Measurements from ENCODE around the gene DIS3L2.
"Not testable (repeated sequence)": the region's sequence is repeated elsewhere in the genome, so short reads cannot be mapped to it uniquely, and the experiment has no call there.

The DIS3L2 gene

GRCh38 chr2:232372231-232373208 is 411.0 kb downstream of the DIS3L2 start:
- no peak for DNase-seq (ENCODE audit: low read depth)

- no peak for DNase-seq (ENCODE audit: low read depth)
These were observed 412.8 kb downstream of the DIS3L2 start for GRCh38 chr2:232374356-232374755.

- DNase-seq (ENCODE audit: low read depth) = no peak
These were observed 413.7 kb downstream of the DIS3L2 start for GRCh38 chr2:232375164-232375563.

DNA sequence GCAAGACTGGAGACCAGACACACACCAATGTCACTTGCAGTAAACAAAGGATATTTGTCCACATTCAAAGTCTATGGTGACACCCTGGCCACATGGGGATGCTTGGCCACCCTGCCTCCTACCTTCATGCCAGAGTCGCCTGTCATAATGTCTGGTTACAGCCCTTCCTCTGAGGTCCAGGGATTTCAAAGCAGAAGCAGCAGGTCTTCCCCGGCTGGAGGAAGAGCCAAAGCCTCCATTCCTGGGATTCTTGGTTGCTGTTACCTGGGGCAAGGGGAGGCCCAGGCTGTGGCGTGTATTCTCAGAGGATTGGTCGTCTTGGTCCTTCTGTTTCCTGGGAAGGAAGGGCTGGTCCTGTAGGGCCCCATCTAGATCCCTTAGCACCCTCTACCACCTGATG is 414.7 kb downstream of the DIS3L2 start:
- DNase-seq (ENCODE audit: low read depth) = no peak

DNA sequence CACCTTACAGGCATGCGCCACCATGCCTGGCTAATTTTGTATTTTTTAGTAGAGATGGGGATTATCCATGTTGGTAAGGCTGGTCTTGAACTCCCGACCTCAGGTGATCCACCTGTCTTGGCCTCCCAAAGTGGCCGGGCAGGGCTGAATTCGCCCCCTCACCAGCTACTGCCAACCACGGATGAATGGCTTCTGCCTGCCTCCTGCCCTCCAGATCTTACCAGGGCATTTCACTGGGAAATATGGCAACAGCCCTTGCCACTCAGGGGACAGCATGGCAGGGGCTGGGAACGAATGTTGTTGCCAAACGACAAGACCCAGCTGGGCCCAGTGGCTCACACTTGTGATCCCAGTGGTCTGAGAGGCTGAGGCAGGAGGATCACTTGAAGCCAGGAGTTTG is 415.2 kb downstream of the DIS3L2 start:
- no peak for DNase-seq (ENCODE audit: low read depth)

DNA sequence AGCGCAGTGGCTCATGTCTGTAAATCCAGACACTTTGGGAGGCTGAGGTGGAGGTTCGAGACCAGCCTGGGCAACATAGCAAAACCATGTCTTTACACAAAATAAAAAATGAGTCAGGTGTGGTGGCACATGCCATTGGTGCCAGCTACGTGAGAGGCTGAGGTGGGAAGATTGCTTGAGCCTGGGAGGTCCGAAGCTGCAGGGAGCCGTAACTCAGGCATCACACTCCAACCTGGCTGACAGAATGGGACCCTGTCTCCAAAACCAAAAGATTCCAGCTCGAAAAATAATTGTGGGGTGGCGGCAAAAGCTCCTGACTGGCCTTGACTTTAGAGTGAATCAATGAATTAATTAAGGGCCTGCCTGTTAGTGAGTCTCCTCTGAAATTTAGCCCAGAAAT is 415.8 kb downstream of the DIS3L2 start:
- no peak for DNase-seq (ENCODE audit: low read depth)

DNA sequence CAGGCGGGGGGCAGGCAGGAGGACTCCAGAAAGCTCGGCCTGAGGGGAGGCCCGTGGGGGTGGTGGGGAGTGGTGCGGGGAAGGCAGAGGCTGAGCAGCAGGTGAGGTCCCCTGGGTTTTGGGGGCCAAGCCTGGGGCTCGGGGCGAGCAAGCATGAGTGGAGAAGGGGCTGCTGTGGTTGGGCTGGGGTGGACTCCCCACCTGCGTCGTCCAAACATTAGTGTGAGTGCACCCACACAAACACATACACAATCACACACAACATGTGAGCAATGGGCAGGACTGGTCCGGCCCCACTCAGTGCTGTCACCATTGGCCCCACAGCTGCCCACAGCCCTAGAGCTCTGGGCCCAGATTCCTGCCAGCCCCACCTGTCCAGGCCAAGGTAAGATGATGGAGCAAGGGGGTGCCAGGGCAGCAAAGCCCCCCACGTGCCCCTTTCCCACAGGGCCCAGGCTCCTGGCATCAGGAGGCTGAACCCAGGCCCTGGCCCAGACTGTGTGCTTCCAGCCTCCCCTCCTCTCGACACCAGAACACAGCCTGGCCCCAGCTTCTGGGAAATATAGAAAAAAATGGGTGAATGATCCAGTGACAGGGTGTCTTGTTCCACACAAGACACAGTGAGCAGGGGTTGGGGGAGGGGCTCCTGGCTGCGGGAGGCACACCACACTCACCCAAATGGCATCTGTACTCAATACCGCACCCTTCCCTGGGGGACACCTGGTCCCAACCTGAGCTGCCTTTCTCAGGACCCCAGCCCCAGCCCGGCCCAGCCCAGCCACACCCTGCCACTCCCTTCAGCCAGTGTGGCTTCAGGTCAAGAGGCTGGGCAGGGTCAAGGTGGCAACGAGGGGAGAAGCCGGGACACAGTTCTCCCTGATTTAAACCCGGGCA is 416.6 kb downstream of the DIS3L2 start:
- DNase-seq (ENCODE audit: low read depth) = no peak

DNA sequence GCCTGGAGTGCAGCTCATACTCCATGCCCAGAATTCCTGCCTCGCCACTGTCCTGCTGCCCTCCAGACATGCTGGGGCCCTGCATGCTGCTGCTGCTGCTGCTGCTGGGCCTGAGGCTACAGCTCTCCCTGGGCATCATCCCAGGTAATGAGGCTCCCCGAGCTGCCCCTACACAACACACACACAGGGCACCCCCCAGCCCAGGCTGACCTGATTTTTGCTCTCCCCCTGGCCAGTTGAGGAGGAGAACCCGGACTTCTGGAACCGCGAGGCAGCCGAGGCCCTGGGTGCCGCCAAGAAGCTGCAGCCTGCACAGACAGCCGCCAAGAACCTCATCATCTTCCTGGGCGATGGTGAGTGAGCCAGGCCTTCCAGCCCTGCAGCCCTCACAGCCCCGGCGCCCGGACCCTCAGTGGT is 417.2 kb downstream of the DIS3L2 start, which contains the start of gene ALPP:
Gene ALPP, plus strand, starts transcription at position 17 of the 417 bp plus-strand sequence. Its CDS starts 52 bp downstream, at position 69.
- DNase-seq (ENCODE audit: low read depth) = not testable (repeated sequence)

DNA sequence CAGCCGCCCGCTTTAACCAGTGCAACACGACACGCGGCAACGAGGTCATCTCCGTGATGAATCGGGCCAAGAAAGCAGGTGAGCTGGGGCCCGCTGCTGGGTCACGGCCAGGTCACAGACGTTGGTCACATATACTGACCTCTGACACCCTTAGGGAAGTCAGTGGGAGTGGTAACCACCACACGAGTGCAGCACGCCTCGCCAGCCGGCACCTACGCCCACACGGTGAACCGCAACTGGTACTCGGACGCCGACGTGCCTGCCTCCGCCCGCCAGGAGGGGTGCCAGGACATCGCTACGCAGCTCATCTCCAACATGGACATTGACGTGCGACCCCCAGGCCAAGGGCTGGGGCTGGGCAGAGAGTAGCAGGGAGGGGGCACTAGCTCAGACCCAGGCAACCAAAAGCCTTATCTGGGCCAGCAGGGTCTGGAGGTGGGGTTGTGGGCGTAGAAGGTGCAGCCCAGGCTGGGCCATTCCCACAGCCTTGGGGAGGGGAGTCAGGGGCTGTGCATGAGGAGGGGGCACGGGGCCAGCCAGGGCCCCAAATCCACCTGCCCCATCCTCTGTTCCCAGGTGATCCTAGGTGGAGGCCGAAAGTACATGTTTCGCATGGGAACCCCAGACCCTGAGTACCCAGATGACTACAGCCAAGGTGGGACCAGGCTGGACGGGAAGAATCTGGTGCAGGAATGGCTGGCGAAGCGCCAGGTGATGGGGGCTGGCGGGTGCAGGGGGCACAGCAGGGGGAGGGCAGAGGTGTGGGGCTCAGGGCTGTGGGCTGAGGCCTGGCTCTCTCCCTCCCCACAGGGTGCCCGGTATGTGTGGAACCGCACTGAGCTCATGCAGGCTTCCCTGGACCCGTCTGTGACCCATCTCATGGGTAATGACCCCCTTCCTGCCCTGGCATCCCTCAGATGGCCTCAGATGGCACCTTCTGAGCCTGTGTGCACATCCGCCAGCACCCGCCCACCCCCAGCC is 418.4 kb downstream of the DIS3L2 start:
- not testable (repeated sequence) for DNase-seq (ENCODE audit: low read depth)

DNA sequence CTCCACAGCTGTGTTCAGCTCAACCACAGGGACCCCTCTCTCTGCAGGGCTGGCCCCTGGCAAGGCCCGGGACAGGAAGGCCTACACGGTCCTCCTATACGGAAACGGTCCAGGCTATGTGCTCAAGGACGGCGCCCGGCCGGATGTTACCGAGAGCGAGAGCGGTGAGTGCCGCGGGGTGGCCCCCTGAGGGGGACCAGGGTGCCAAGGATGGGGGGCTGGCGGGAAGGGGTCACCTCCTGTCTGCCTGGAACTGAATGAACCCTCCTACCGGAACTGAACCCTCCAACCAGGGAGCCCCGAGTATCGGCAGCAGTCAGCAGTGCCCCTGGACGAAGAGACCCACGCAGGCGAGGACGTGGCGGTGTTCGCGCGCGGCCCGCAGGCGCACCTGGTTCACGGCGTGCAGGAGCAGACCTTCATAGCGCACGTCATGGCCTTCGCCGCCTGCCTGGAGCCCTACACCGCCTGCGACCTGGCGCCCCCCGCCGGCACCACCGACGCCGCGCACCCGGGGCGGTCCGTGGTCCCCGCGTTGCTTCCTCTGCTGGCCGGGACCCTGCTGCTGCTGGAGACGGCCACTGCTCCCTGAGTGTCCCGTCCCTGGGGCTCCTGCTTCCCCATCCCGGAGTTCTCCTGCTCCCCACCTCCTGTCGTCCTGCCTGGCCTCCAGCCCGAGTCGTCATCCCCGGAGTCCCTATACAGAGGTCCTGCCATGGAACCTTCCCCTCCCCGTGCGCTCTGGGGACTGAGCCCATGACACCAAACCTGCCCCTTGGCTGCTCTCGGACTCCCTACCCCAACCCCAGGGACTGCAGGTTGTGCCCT is 419.9 kb downstream of the DIS3L2 start:
- not testable (repeated sequence) for DNase-seq (ENCODE audit: low read depth)

GRCh38 chr2:232382331-232383225 is 421.1 kb downstream of the DIS3L2 start:
- DNase-seq (ENCODE audit: low read depth) = no peak

GRCh38 chr2:232384466-232384865 is 423.0 kb downstream of the DIS3L2 start:
- no peak for DNase-seq (ENCODE audit: low read depth)

DNA sequence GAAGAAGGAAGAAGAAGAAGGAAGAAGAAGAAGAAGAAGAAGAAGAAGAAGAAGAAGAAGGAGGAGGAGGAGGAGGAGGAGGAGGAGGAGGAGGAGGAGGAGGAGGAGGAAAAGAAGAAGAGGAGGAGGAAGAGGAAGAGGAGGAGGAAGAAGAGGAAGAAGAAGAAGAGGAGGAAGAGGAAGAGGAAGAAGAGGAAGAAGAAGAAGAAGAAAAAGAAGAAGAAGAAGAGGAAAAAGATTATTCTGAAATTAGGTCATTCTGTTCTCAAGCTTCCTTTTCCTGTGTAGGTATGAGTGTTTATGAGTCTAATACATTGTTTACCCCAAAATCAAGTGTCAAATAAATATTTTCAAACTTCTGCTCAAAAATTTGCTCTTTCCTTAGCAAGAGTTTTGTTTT is 423.5 kb downstream of the DIS3L2 start:
- not testable (repeated sequence) for DNase-seq (ENCODE audit: low read depth)

GRCh38 chr2:232385660-232386489 is 424.4 kb downstream of the DIS3L2 start:
- DNase-seq (ENCODE audit: low read depth) = no peak

GRCh38 chr2:232386490-232386739 is 424.9 kb downstream of the DIS3L2 start:
- DNase-seq (ENCODE audit: low read depth) = no peak

All from stimulated activated CD8-positive, alpha-beta memory T cell treated with anti-CD3 and anti-CD28 coated beads, Interleukin-12 subunit alpha, Interleukin-12 subunit beta, amount 100 ng/mL, for 4 hours (primary cell).